ENCODE results near the gene ACE. TPM values are rescaled to one million over a fixed set of nuclear protein-coding genes. Genes with fewer than 3 reads are reported as not detected.

Gene ACE
- total and polyA plus RNA-seq, 12 donors = 2.0 to 25.8 (median 12.0) TPM

GRCh38 chr17:63431939-63432804 is 44.7 kb upstream of the ACE start:
- H3K4me1 ChIP-seq = peaks cover 24 to 71% (median 57%) of the 10 kb centered on the region in 9 donors
- intact Hi-C loops (cut with DNase I) = no loop called here
- 63 to 64% methylated on average over 16 of the region's 16 CpGs for WGBS, 2 donors
- no peaks in the 10 kb centered on the region for H3K27me3 ChIP-seq
- ATAC-seq = no peak
- no peak overlapping the region for H3K4me3 ChIP-seq
- TF ChIP-seq CTCF (IDR thresholded peaks at IDR 0.05) = no peak
- no peaks in the 10 kb centered on the region for H3K9me3 ChIP-seq
- no peak for DNase-seq
- H3K36me3 ChIP-seq = peaks cover 0 to 5% (median 0%) of the 10 kb centered on the region in 9 donors
- H3K27ac ChIP-seq = peak overlapping the region in 3 of 10 donors; percentile 12 to 70 (median 13)

- peak; percentile 78 to 80 for DNase-seq
- Histone ChIP-seq H3K4me3 (peak overlapping the region in 3 of 10 donors; percentile 5 to 14 (median 13)), H3K27ac (peak overlapping the region in 9 of 10 donors; percentile 24 to 79 (median 65)), H3K36me3 (peaks cover 0 to 5% (median 0%) of the 10 kb centered on the region in 9 donors), H3K27me3 (no peaks in the 10 kb centered on the region), H3K9me3 (no peaks in the 10 kb centered on the region), H3K4me1 (peaks cover 24 to 70% (median 59%) of the 10 kb centered on the region in 9 donors)
- whole genome bisulfite sequencing, 2 donors = 53 to 61% methylated on average over 32 of the region's 32 CpGs
- TF ChIP-seq CTCF (IDR thresholded peaks at IDR 0.05) = peak in 3 of 9 donors; percentile 2 to 11 (median 3)
- peak; percentile 75 to 88 (median 84) for ATAC-seq
- intact Hi-C loops (cut with DNase I) = loop anchor here in 1 of 10 donors (2.0 kb wide), 1 partner anchor 45 kb away; no protein-coding TSS in a partner anchor
Measured at GRCh38 chr17:63433746-63434591, 42.9 kb upstream of the ACE start.

GRCh38 chr17:63434951-63435571 is 41.8 kb upstream of the ACE start:
- H3K4me1 ChIP-seq = peaks cover 32 to 81% (median 70%) of the 10 kb centered on the region in 9 donors
- H3K27ac ChIP-seq = peak overlapping the region in 9 of 10 donors; percentile 25 to 79 (median 65)
- peak; percentile 24 to 83 (median 70) for ATAC-seq
- WGBS, 2 donors = 49 to 53% methylated on average over 25 of the region's 25 CpGs
- intact Hi-C loops (cut with DNase I) = loop anchor here in 5 of 10 donors (2.0 to 5.0 kb wide), 3 partner anchors 42 to 172 kb away; partner anchors contain the start of gene ACE (in 3 of the 5)
- peak in 5 of 9 donors; percentile 10 to 46 (median 14) for TF ChIP-seq CTCF (IDR thresholded peaks at IDR 0.05)
- peaks cover 0 to 5% (median 0%) of the 10 kb centered on the region in 9 donors for H3K36me3 ChIP-seq
- peak; percentile 79 to 83 for DNase-seq
- no peaks in the 10 kb centered on the region for H3K9me3 ChIP-seq
- H3K4me3 ChIP-seq = peak overlapping the region in 1 of 10 donors; percentile 5
- no peaks in the 10 kb centered on the region for H3K27me3 ChIP-seq
